ENCODE results near the gene BTNL9. TPM values are rescaled to one million over a fixed set of nuclear protein-coding genes. Genes with fewer than 3 reads are reported as not detected.

The BTNL9 gene
- total and polyA plus RNA-seq, 5 donors: 8.0 to 57.8 (median 36.3) TPM

- no peaks in the 10 kb centered on the region for H3K27me3 ChIP-seq (ENCODE audit: control insufficient read depth, insufficient read depth)
- H3K4me1 ChIP-seq (ENCODE audit: control insufficient read depth, insufficient read depth, low read length): no peaks in the 10 kb centered on the region
- H3K4me3 ChIP-seq (ENCODE audit: low read length): no peak overlapping the region
- H3K27ac ChIP-seq (ENCODE audit: low read length): no peak overlapping the region
- ATAC-seq (no peak), DNase-seq (no peak)
- intact Hi-C loops (cut with DNase I): no loop called here
- WGBS: 79% methylated on average over 11 of the region's 11 CpGs
- no peaks in the 10 kb centered on the region for H3K9me3 ChIP-seq (ENCODE audit: control insufficient read depth, low read length)
These were observed 12.5 kb upstream of the BTNL9 start for GRCh38 chr5:181027452-181028031.

- Histone ChIP-seq H3K4me3 (ENCODE audit: low read length) (no peak overlapping the region), H3K9me3 (ENCODE audit: control insufficient read depth, low read length) (no peaks in the 10 kb centered on the region), H3K27ac (ENCODE audit: low read length) (no peak overlapping the region), H3K4me1 (ENCODE audit: control insufficient read depth, insufficient read depth, low read length) (no peaks in the 10 kb centered on the region), H3K27me3 (ENCODE audit: control insufficient read depth, insufficient read depth) (no peaks in the 10 kb centered on the region)
- WGBS: 78% methylated on average over 26 of the region's 26 CpGs
- DNase-seq: no peak
- intact Hi-C loops (cut with DNase I): no loop called here
- ATAC-seq: no peak
These were observed 11.8 kb upstream of the BTNL9 start for GRCh38 chr5:181028032-181028819.

GRCh38 chr5:181031716-181032115 lies 8.3 kb upstream of the BTNL9 start:
- Histone ChIP-seq H3K27me3 (ENCODE audit: control insufficient read depth, insufficient read depth) (no peaks in the 10 kb centered on the region), H3K4me1 (ENCODE audit: control insufficient read depth, insufficient read depth, low read length) (no peaks in the 10 kb centered on the region), H3K27ac (ENCODE audit: low read length) (no peak overlapping the region), H3K9me3 (ENCODE audit: control insufficient read depth, low read length) (no peaks in the 10 kb centered on the region), H3K4me3 (ENCODE audit: low read length) (no peak overlapping the region)
- DNase-seq: no peak
- intact Hi-C loops (cut with DNase I): loop anchor here in 1 of 4 donors (10.0 kb wide), 1 partner anchor 247 kb away; no protein-coding TSS in a partner anchor
- WGBS: 90% methylated on average over 3 of the region's 3 CpGs
- ATAC-seq: no peak

- H3K9me3 ChIP-seq (ENCODE audit: control insufficient read depth, low read length): no peaks in the 10 kb centered on the region
- no peaks in the 10 kb centered on the region for H3K27me3 ChIP-seq (ENCODE audit: control insufficient read depth, insufficient read depth)
- no peak overlapping the region for H3K4me3 ChIP-seq (ENCODE audit: low read length)
- no peak overlapping the region for H3K27ac ChIP-seq (ENCODE audit: low read length)
- peak in 1 of 2 donors; percentile 34 for ATAC-seq
- intact Hi-C loops (cut with DNase I): loop anchor here in 1 of 4 donors (10.0 kb wide), 1 partner anchor 251 kb away; no protein-coding TSS in a partner anchor
- peak in 1 of 3 donors; percentile 52 for DNase-seq
- H3K4me1 ChIP-seq (ENCODE audit: control insufficient read depth, insufficient read depth, low read length): no peaks in the 10 kb centered on the region
- WGBS: 72% methylated on average over 20 of the region's 20 CpGs
These were observed 3.9 kb upstream of the BTNL9 start for GRCh38 chr5:181035991-181036815.

GRCh38 chr5:181036816-181037364 lies 3.2 kb upstream of the BTNL9 start:
- intact Hi-C loops (cut with DNase I): loop anchor here in 1 of 4 donors (10.0 kb wide), 1 partner anchor 252 kb away; no protein-coding TSS in a partner anchor

GRCh38 chr5:181037365-181037861 lies 2.7 kb upstream of the BTNL9 start:
- DNase-seq (no peak), ATAC-seq (peak; percentile 29 to 32)
- Histone ChIP-seq H3K27me3 (ENCODE audit: control insufficient read depth, insufficient read depth) (no peaks in the 10 kb centered on the region), H3K27ac (ENCODE audit: low read length) (no peak overlapping the region), H3K4me3 (ENCODE audit: low read length) (no peak overlapping the region), H3K9me3 (ENCODE audit: control insufficient read depth, low read length) (no peaks in the 10 kb centered on the region), H3K4me1 (ENCODE audit: control insufficient read depth, insufficient read depth, low read length) (no peaks in the 10 kb centered on the region)
- intact Hi-C loops (cut with DNase I): loop anchor here in 1 of 4 donors (10.0 kb wide), 1 partner anchor 253 kb away; no protein-coding TSS in a partner anchor
- 75% methylated on average over 4 of the region's 4 CpGs for WGBS

More at GRCh38 chr5:181036816-181037364, 3.2 kb upstream of the BTNL9 start:
- ATAC-seq: no peak
- no peaks in the 10 kb centered on the region for H3K4me1 ChIP-seq (ENCODE audit: control insufficient read depth, insufficient read depth, low read length)
- no peaks in the 10 kb centered on the region for H3K27me3 ChIP-seq (ENCODE audit: control insufficient read depth, insufficient read depth)
- H3K4me3 ChIP-seq (ENCODE audit: low read length): no peak overlapping the region
- H3K27ac ChIP-seq (ENCODE audit: low read length): no peak overlapping the region
- DNase-seq: no peak
- WGBS: 74% methylated on average over 13 of the region's 13 CpGs
- H3K9me3 ChIP-seq (ENCODE audit: control insufficient read depth, low read length): no peaks in the 10 kb centered on the region

- no peak for ATAC-seq
- H3K27ac ChIP-seq (ENCODE audit: low read length): peak overlapping the region; percentile 55
- DNase-seq: no peak
- H3K27me3 ChIP-seq (ENCODE audit: control insufficient read depth, insufficient read depth): no peaks in the 10 kb centered on the region
- H3K4me1 ChIP-seq (ENCODE audit: control insufficient read depth, insufficient read depth, low read length): no peaks in the 10 kb centered on the region
- intact Hi-C loops (cut with DNase I): loop anchor here in 1 of 4 donors (10.0 kb wide), 1 partner anchor 255 kb away; no protein-coding TSS in a partner anchor
- H3K4me3 ChIP-seq (ENCODE audit: low read length): peak overlapping the region; percentile 61
- WGBS: 59% methylated on average over 8 of the region's 8 CpGs
- H3K9me3 ChIP-seq (ENCODE audit: control insufficient read depth, low read length): no peaks in the 10 kb centered on the region
These were observed 595 bp upstream of the BTNL9 start for GRCh38 chr5:181039471-181039870.

GRCh38 chr5:181040631-181040945 lies 522 bp downstream of the BTNL9 start:
- no peaks in the 10 kb centered on the region for H3K27me3 ChIP-seq (ENCODE audit: control insufficient read depth, insufficient read depth)
- intact Hi-C loops (cut with DNase I): no loop called here
- no peaks in the 10 kb centered on the region for H3K9me3 ChIP-seq (ENCODE audit: control insufficient read depth, low read length)
- DNase-seq (no peak), ATAC-seq (no peak)
- peak overlapping the region; percentile 50 for H3K27ac ChIP-seq (ENCODE audit: low read length)
- H3K4me3 ChIP-seq (ENCODE audit: low read length): peak overlapping the region; percentile 61
- 63% methylated on average over 8 of the region's 8 CpGs for WGBS
- peaks cover under 1% of the 10 kb centered on the region for H3K4me1 ChIP-seq (ENCODE audit: control insufficient read depth, insufficient read depth, low read length)

GRCh38 chr5:181041043-181041442 lies 977 bp downstream of the BTNL9 start:
- DNase-seq (no peak), ATAC-seq (no peak)
- Histone ChIP-seq H3K4me3 (ENCODE audit: low read length) (peak overlapping the region; percentile 61), H3K9me3 (ENCODE audit: control insufficient read depth, low read length) (no peaks in the 10 kb centered on the region), H3K4me1 (ENCODE audit: control insufficient read depth, insufficient read depth, low read length) (peaks cover 2% of the 10 kb centered on the region), H3K27me3 (ENCODE audit: control insufficient read depth, insufficient read depth) (no peaks in the 10 kb centered on the region), H3K27ac (ENCODE audit: low read length) (peak overlapping the region; percentile 50)
- intact Hi-C loops (cut with DNase I): no loop called here
- WGBS: 40% methylated on average over 6 of the region's 6 CpGs

GRCh38 chr5:181042036-181042713 lies 2.1 kb downstream of the BTNL9 start:
- Histone ChIP-seq H3K27ac (ENCODE audit: low read length) (peak overlapping the region; percentile 7), H3K4me1 (ENCODE audit: control insufficient read depth, insufficient read depth, low read length) (peaks cover 2% of the 10 kb centered on the region), H3K4me3 (ENCODE audit: low read length) (peak overlapping the region; percentile 61), H3K27me3 (ENCODE audit: control insufficient read depth, insufficient read depth) (no peaks in the 10 kb centered on the region), H3K9me3 (ENCODE audit: control insufficient read depth, low read length) (no peaks in the 10 kb centered on the region)
- no peak for DNase-seq
- intact Hi-C loops (cut with DNase I): no loop called here
- WGBS: 51% methylated on average over 15 of the region's 15 CpGs
- ATAC-seq: no peak

All from right cardiac atrium (tissue), 5 donors.